Measurements from ENCODE around the gene CCT6B. TPM values are rescaled to one million over a fixed set of nuclear protein-coding genes. Genes with fewer than 3 reads are reported as not detected.

The CCT6B gene
- total RNA-seq, 1 experiment from 2014 or later, result 1.7 TPM

DNA sequence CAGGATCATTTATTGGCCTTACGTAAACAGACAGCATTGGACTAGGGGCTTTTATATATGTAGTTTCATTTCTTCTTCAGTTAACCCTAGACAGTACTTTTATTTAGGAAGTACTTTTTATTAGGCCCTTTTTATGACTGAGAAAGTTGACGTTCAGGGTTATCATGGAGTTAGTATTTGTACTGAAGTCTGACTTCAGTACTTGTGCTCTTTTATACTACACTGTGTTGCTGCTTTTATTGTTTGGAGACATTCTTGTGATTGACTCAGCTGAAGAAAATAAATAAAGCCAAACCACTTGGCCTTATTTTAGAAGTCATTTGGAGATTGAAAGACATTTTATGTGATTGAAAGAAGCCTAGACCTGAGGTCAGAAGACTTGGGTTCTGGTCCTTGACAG, 26.0 kb upstream of the CCT6B start:
- Mint-ChIP-seq H3K27ac (no peak overlapping the region), H3K4me1 (peaks cover 6 to 12% of the 10 kb centered on the region in 2 experiments), H3K9me3 (no peaks in the 10 kb centered on the region), H3K36me3 (ENCODE audit: insufficient read depth in 1 of 3, low read depth in 3 of 3) (peaks cover 55 to 95% (median 89%) of the 10 kb centered on the region in 3 experiments), H3K4me3 (no peak overlapping the region), H3K27me3 (ENCODE audit: low read depth) (no peaks in the 10 kb centered on the region; the same call in none of the 2 replicates)
- Histone ChIP-seq H2AK5ac (ENCODE audit: insufficient read length, low read length) (no peak overlapping the region), H3K18ac (ENCODE audit: insufficient read length, low read depth, low read length) (no peak overlapping the region), H3K23me2 (ENCODE audit: insufficient read length, low read depth, low read length, poor library complexity, severe bottlenecking) (no peaks in the 10 kb centered on the region), H4K8ac (replicated peaks; ENCODE audit: insufficient read length, low read depth, low read length) (no peak overlapping the region), H3K79me1 (ENCODE audit: insufficient read depth, low read depth, low read length, poor library complexity, severe bottlenecking) (peaks cover 11% of the 10 kb centered on the region), H4K91ac (ENCODE audit: insufficient read length, low read depth, low read length) (no peak overlapping the region), H3K27me3 (ENCODE audit: insufficient read depth, low read length) (no peaks in the 10 kb centered on the region), H3K4me2 (ENCODE audit: insufficient read depth, insufficient read length, low read length) (no peak overlapping the region), H2BK15ac (ENCODE audit: low read depth, low read length) (no peak overlapping the region), H4K5ac (ENCODE audit: insufficient read length, low read depth, low read length) (no peak overlapping the region), H3K9ac (ENCODE audit: extremely low read depth, insufficient read length, low read length) (no peak overlapping the region), H2BK12ac (ENCODE audit: insufficient read length, low read depth, low read length) (no peak overlapping the region), H2AFZ (ENCODE audit: low read length) (no peak overlapping the region), H4K20me1 (ENCODE audit: control insufficient read depth, insufficient read depth, insufficient read length) (no peaks in the 10 kb centered on the region), H3K4ac (ENCODE audit: low read depth, low read length) (no peak overlapping the region), H3T11ph (ENCODE audit: low read length) (no peak overlapping the region), H2BK120ac (ENCODE audit: low read depth, low read length, poor library complexity, severe bottlenecking) (no peak overlapping the region), H3K56ac (ENCODE audit: insufficient read length, low read depth, low read length) (no peak overlapping the region), H3K4me1 (ENCODE audit: insufficient read depth, low read length) (no peaks in the 10 kb centered on the region), H3K27ac (ENCODE audit: insufficient read length, low read depth, low read length) (no peak overlapping the region), H2BK5ac (ENCODE audit: insufficient read length, low read length) (no peak overlapping the region), H3K9me3 (ENCODE audit: control insufficient read depth, low read depth, low read length) (no peaks in the 10 kb centered on the region), H2BK20ac (ENCODE audit: low read depth, low read length, poor library complexity, severe bottlenecking) (no peak overlapping the region), H3K14ac (ENCODE audit: insufficient read depth, low read length) (no peak overlapping the region), H3K23ac (ENCODE audit: insufficient read length, low read depth, low read length) (no peak overlapping the region), H3K79me2 (ENCODE audit: insufficient read depth, low read length) (peaks cover 2% of the 10 kb centered on the region; the same call in 1 of the 2 replicates)
- no CpG with 5 or more reads among the region's 2 CpGs for WGBS (ENCODE audit: extremely low coverage, insufficient read length, low lambda C conversion rate)
- no peak for DNase-seq
- TF ChIP-seq, protein P1, sequence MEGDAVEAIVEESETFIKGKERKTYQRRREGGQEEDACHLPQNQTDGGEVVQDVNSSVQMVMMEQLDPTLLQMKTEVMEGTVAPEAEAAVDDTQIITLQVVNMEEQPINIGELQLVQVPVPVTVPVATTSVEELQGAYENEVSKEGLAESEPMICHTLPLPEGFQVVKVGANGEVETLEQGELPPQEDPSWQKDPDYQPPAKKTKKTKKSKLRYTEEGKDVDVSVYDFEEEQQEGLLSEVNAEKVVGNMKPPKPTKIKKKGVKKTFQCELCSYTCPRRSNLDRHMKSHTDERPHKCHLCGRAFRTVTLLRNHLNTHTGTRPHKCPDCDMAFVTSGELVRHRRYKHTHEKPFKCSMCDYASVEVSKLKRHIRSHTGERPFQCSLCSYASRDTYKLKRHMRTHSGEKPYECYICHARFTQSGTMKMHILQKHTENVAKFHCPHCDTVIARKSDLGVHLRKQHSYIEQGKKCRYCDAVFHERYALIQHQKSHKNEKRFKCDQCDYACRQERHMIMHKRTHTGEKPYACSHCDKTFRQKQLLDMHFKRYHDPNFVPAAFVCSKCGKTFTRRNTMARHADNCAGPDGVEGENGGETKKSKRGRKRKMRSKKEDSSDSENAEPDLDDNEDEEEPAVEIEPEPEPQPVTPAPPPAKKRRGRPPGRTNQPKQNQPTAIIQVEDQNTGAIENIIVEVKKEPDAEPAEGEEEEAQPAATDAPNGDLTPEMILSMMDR (conservative IDR thresholded peaks at IDR 0.05), result no peak

Data from H9 (cell line).